Measurements from ENCODE around the gene KIF17. TPM values are rescaled to one million over a fixed set of nuclear protein-coding genes. Genes with fewer than 3 reads are reported as not detected.

The KIF17 gene
- total RNA-seq, 1 donor from 2014 or later, result 8.4 TPM

DNA sequence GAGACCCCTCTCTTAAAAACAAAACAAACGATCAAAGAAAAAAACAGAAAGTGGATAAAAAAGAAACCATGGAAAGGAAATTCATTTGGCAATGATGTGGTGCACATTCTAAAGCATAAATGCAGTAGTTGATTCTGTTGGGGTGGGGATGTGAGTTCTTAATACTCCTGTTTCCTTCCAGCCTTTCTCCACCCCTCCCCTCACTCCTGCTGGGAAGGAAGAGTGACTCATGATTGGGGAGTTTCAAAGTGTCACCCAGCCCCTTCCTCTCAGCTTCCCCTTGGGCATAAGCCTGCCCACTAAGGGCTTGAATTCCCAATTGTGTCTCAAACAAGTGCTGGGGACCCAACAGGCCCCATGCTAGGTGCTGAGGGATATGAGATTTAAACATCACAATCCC, 91.3 kb downstream of the KIF17 start:
- Histone ChIP-seq H3K4me3 (no peak overlapping the region), H3K9me3 (no peaks in the 10 kb centered on the region), H3K27ac (no peak overlapping the region), H3K36me3 (no peaks in the 10 kb centered on the region), H3K27me3 (ENCODE audit: low read depth) (no peaks in the 10 kb centered on the region), H3K4me1 (no peaks in the 10 kb centered on the region)
- intact Hi-C loops (cut with DNase I), result no loop called here
- TF ChIP-seq, protein P1, sequence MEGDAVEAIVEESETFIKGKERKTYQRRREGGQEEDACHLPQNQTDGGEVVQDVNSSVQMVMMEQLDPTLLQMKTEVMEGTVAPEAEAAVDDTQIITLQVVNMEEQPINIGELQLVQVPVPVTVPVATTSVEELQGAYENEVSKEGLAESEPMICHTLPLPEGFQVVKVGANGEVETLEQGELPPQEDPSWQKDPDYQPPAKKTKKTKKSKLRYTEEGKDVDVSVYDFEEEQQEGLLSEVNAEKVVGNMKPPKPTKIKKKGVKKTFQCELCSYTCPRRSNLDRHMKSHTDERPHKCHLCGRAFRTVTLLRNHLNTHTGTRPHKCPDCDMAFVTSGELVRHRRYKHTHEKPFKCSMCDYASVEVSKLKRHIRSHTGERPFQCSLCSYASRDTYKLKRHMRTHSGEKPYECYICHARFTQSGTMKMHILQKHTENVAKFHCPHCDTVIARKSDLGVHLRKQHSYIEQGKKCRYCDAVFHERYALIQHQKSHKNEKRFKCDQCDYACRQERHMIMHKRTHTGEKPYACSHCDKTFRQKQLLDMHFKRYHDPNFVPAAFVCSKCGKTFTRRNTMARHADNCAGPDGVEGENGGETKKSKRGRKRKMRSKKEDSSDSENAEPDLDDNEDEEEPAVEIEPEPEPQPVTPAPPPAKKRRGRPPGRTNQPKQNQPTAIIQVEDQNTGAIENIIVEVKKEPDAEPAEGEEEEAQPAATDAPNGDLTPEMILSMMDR (IDR thresholded peaks at IDR 0.05), result no peak
- ATAC-seq, result no peak
- no peak for DNase-seq

- ATAC-seq, result no peak
- H3K36me3 ChIP-seq, result no peaks in the 10 kb centered on the region
- no peak overlapping the region for H3K27ac ChIP-seq
- H3K27me3 ChIP-seq (ENCODE audit: low read depth), result no peaks in the 10 kb centered on the region
- no peak for DNase-seq
- H3K4me1 ChIP-seq, result no peaks in the 10 kb centered on the region
- no peaks in the 10 kb centered on the region for H3K9me3 ChIP-seq
- TF ChIP-seq, protein P1 (IDR thresholded peaks at IDR 0.05), result no peak
- intact Hi-C loops (cut with DNase I), result no loop called here
- no peak overlapping the region for H3K4me3 ChIP-seq
These were observed 91.7 kb downstream of the KIF17 start for GRCh38 chr1:20626098-20626427.

DNA sequence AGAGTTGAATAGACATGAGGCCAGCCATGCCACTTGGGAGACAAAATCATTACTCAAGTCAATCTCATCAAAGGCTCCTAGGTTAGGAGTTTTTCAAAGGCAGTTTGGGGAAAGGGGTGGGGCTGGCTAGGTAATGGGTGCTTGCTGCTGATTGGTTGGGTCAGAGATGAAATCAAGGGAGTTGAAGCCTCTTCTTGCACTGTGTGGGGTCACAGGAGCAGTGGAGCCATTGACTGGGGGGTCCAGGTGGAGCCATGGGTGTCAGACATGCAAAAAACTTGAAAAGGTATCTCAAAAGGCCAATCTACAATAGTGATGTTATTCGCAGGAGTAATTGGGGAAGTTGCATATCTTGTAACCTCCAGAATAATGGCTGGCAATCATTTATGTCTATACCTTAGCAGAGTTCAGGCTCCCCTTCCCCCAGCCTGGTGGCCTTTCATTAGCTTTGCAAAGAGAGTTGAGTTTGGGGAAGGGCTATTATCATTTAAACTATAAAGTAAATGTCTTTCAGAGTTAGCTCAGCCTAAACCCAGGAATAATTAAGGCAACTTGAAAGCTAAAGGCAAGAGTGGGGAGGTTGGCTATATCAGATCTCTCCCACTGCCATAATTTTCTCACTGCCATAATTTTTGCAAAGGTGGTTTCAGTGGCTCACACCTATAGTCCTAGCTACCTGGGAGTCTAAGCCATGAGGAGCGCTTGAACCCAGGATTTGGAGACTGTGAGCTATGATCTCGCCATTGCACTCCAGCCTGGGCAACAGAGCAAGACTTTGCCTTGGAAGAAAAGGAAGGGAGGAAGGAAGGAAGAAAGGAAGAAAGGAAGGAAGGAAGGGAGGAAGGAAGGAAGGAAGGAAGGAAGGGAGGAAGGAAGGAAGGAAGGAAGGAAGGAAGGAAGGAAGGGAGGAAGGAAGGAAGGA, 92.4 kb downstream of the KIF17 start:
- Histone ChIP-seq H3K4me3 (no peak overlapping the region), H3K27ac (no peak overlapping the region), H3K4me1 (no peaks in the 10 kb centered on the region), H3K36me3 (no peaks in the 10 kb centered on the region), H3K9me3 (no peaks in the 10 kb centered on the region), H3K27me3 (ENCODE audit: low read depth) (no peaks in the 10 kb centered on the region)
- ATAC-seq (no peak), DNase-seq (no peak)
- TF ChIP-seq, protein P1 (IDR thresholded peaks at IDR 0.05), result no peak
- intact Hi-C loops (cut with DNase I), result no loop called here

- Histone ChIP-seq H3K4me1 (no peaks in the 10 kb centered on the region), H3K27ac (no peak overlapping the region), H3K27me3 (ENCODE audit: low read depth) (no peaks in the 10 kb centered on the region), H3K4me3 (no peak overlapping the region), H3K36me3 (no peaks in the 10 kb centered on the region), H3K9me3 (no peaks in the 10 kb centered on the region)
- no peak for DNase-seq
- ATAC-seq, result no peak
- TF ChIP-seq, protein P1 (IDR thresholded peaks at IDR 0.05), result no peak
- intact Hi-C loops (cut with DNase I), result no loop called here
These were observed 93.1 kb downstream of the KIF17 start for GRCh38 chr1:20624709-20625108.

- DNase-seq (no peak), ATAC-seq (no peak)
- intact Hi-C loops (cut with DNase I), result no loop called here
- H3K27me3 ChIP-seq (ENCODE audit: low read depth), result no peaks in the 10 kb centered on the region
- H3K9me3 ChIP-seq, result no peaks in the 10 kb centered on the region
- no peak overlapping the region for H3K27ac ChIP-seq
- no peaks in the 10 kb centered on the region for H3K4me1 ChIP-seq
- TF ChIP-seq, protein P1 (IDR thresholded peaks at IDR 0.05), result no peak
- no peak overlapping the region for H3K4me3 ChIP-seq
- H3K36me3 ChIP-seq, result no peaks in the 10 kb centered on the region
These were observed 96.8 kb downstream of the KIF17 start for GRCh38 chr1:20621012-20621411.
